PC-9 (cell line): ENCODE data around the gene CELF1. TPM values are rescaled to one million over a fixed set of nuclear protein-coding genes. Genes with fewer than 3 reads are reported as not detected.

Source experiments
- BruUV-seq: library from RNA; stranded (reverse); fragments of 400-500 nt; replicated peaks from 2 replicates; lab custom pipeline; 2021; lab: Mats Ljungman, UMichigan
- CTCF ChIA-PET: fragments of 300-600 bp; sonication (Branson Sonifier 250); formaldehyde crosslinking; loops from one replicate; lab custom pipeline; 2022; ENCODE audit warnings: antibody characterized with exemption; lab: Charles Lee
- POLR2A ChIA-PET: fragments of 300-600 bp; sonication (Branson Sonifier 250); formaldehyde crosslinking; loops from one replicate; lab custom pipeline; 2022; ENCODE audit warnings: antibody characterized with exemption; ENCODE audit not compliant: unreplicated experiment; lab: Charles Lee
- DNase-seq, 2 experiments: peaks; one replicate each; pipeline versions ENCODE4 v3.0.0 to v3.0.0-alpha.2; 2015 to 2022; ENCODE audit warnings: mixed read lengths in 1 of 2
- H2AFZ ChIP-seq: fragments of 200-600 bp; sonication (generic); 2 replicates; pipeline ENCODE4 v1.8.1; 2017; ENCODE audit warnings: antibody characterized with exemption
- H3F3A ChIP-seq: fragments of 200-600 bp; sonication (generic); 2 replicates; pipeline ENCODE4 v1.8.1; 2017; ENCODE audit warnings: antibody characterized with exemption, mild to moderate bottlenecking, low read depth; ENCODE audit not compliant: insufficient read depth
- H3K27ac ChIP-seq: fragments of 200-600 bp; sonication (generic); 2 replicates; pipeline ENCODE4 v1.6.1; 2016; ENCODE audit warnings: mixed run types
- H3K27me3 ChIP-seq: fragments of 200-600 bp; sonication (generic); 2 replicates; pipeline ENCODE4 v1.6.1; 2016; ENCODE audit warnings: low read depth, mixed run types; ENCODE audit not compliant: insufficient read depth
- H3K36me3 ChIP-seq: fragments of 200-600 bp; sonication (generic); 2 replicates; pipeline ENCODE4 v1.6.1; 2016; ENCODE audit warnings: low read depth, mixed run types
- H3K4me1 ChIP-seq: fragments of 200-600 bp; sonication (generic); replicated peaks from 2 replicates; pipeline ENCODE4 v1.6.1; 2016; ENCODE audit warnings: mixed run types; ENCODE audit not compliant: insufficient read depth
- H3K4me2 ChIP-seq: fragments of 200-600 bp; sonication (generic); 2 replicates; pipeline ENCODE4 v1.6.1; 2017; ENCODE audit warnings: mixed run types
- H3K4me3 ChIP-seq: fragments of 200-600 bp; sonication (generic); 2 replicates; pipeline ENCODE4 v1.6.1; 2016; ENCODE audit warnings: mixed run types
- H3K79me2 ChIP-seq: fragments of 200-600 bp; sonication (generic); 2 replicates; pipeline ENCODE4 v1.6.1; 2017; ENCODE audit warnings: low read depth, mixed run types
- H3K9me2 ChIP-seq: fragments of 200-600 bp; sonication (generic); 2 replicates; pipeline ENCODE4 v1.8.1; 2017; ENCODE audit warnings: mild to moderate bottlenecking; ENCODE audit not compliant: insufficient read depth
- H3K9me3 ChIP-seq: fragments of 200-600 bp; sonication (generic); 2 replicates; pipeline ENCODE4 v1.8.1; 2016; ENCODE audit warnings: low read depth; ENCODE audit not compliant: insufficient read depth
- H4K20me1 ChIP-seq: fragments of 200-600 bp; sonication (generic); 2 replicates; pipeline ENCODE4 v1.8.1; 2017; ENCODE audit not compliant: insufficient read depth
- EZH2 ChIP-seq: fragments of 200-600 bp; sonication (generic); IDR thresholded peaks from 2 replicates; pipeline ENCODE4 v1.8.0; 2017; ENCODE audit warnings: antibody characterized with exemption, low read depth
- intact Hi-C: fragments of 100-400 bp; cut with micrococcal nuclease; formaldehyde crosslinking; loops from one replicate; pipeline ENCODE4 v1.10.0; 2022; ENCODE audit not compliant: unreplicated experiment
- total RNA-seq: library from RNA; stranded (reverse); gene quantifications from 2 replicates; pipeline ENCODE4 v1.2.3, GENCODE V29; 2021
- TF ChIP-seq, protein P1 (sequence below): fragments of 200-600 bp; sonication (generic); conservative IDR thresholded peaks from 2 replicates; pipeline ENCODE4 v1.6.1; 2017; ENCODE audit warnings: mixed run types, antibody characterized with exemption, mild to moderate bottlenecking, moderate library complexity

Gene CELF1
- total RNA-seq, 1 experiment from 2014 or later, result 165 TPM

DNA sequence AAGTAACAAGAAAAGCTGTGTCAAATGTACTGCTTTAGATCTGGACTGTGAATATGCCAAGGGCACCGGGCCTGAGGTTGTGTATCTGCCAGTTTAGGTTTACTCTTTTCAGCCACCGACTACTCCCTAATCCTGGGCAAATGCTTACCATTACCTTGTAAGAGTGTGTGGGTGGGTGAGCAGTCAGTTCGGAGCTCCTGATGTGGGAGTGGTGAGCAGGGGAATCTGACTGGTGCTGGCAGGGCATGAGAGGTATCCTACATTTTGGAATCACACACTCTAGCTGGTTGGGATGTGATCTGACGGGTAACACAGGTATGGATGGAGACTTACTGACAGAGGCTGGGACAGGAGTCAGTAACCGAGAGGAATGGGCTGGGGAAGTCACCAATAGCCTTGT is 30.9 kb upstream of the CELF1 start:
- intact Hi-C loops, result no loop called here
- Histone ChIP-seq H3K9me3 (no peaks in the 10 kb centered on the region), H3K79me2 (peaks cover 20% of the 10 kb centered on the region), H3K27ac (no peak overlapping the region), H3K36me3 (0 out of 2 replicates have a peak, but pooled peaks cover 12% of the 10 kb centered on the region), H3F3A (no peaks in the 10 kb centered on the region; the same call in 1 of the 2 replicates), H3K27me3 (no peaks in the 10 kb centered on the region), H2AFZ (no peak overlapping the region), H3K4me2 (no peak overlapping the region), H3K4me3 (no peak overlapping the region), H3K4me1 (peaks cover 6% of the 10 kb centered on the region), H3K9me2 (no peaks in the 10 kb centered on the region), H4K20me1 (no peaks in the 10 kb centered on the region)
- CTCF ChIA-PET, result no interaction called here
- DNase-seq, result no peak
- POLR2A ChIA-PET, result no interaction called here
- TF ChIP-seq, protein P1, sequence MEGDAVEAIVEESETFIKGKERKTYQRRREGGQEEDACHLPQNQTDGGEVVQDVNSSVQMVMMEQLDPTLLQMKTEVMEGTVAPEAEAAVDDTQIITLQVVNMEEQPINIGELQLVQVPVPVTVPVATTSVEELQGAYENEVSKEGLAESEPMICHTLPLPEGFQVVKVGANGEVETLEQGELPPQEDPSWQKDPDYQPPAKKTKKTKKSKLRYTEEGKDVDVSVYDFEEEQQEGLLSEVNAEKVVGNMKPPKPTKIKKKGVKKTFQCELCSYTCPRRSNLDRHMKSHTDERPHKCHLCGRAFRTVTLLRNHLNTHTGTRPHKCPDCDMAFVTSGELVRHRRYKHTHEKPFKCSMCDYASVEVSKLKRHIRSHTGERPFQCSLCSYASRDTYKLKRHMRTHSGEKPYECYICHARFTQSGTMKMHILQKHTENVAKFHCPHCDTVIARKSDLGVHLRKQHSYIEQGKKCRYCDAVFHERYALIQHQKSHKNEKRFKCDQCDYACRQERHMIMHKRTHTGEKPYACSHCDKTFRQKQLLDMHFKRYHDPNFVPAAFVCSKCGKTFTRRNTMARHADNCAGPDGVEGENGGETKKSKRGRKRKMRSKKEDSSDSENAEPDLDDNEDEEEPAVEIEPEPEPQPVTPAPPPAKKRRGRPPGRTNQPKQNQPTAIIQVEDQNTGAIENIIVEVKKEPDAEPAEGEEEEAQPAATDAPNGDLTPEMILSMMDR, result no peak
- TF ChIP-seq EZH2, result no peak
- BruUV-seq, result no TSS peak

DNA sequence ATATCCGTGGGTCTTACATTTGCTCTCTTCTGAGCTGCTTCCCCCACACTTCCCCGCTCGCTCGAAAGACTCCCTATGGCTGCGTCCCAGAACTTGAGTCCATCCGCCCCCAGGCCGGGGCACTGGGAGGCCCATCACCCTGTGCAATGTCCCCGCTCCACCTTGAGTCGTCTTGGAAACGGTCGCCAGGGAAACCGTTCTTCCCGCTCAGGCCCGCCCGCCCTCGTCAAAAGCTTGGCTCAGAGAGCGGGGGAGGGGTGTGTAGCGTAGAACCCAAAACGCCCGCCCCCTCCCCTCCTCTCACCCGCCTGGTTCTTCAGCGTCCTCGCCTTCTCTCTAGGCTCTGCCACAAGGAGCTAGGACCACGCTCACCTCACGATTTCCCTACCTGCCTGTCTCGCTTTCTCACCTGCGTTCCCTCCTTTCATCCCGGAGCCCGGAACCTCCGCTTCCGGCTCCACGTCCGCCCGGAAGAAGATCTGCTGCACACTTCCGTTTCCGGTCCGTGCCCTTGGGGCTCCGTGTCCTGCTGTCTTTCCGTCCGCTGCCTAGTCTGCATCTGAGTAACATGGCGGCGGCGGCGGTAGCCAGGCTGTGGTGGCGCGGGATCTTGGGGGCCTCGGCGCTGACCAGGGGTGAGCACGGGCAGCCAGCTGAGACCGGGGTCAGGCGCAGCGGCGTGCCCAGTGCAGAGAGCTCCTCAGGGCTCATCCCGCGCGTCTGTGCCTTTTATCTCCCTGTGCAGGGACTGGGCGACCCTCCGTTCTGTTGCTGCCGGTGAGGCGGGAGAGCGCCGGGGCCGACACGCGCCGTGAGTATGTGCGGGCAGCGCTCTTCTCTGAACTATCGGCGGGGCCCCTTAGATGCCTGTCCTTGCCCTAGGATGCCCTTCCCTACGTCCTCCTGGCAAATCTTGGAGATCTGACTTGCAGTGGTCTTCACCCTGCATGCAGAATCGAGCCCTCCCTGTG is 25.9 kb upstream of the CELF1 start, which contains the start of the genes KBTBD4 and NDUFS3:
Gene KBTBD4, minus strand, starts transcription at position 447 of the 971 bp plus-strand sequence. Its CDS starts 19 bp downstream, at position 428.
Gene NDUFS3, plus strand, starts transcription at position 551 of the 971 bp plus-strand sequence. Its CDS starts 18 bp downstream, at position 569.
- H2AFZ ChIP-seq, result peak within 1 kb of the TSS; percentile 87

DNA sequence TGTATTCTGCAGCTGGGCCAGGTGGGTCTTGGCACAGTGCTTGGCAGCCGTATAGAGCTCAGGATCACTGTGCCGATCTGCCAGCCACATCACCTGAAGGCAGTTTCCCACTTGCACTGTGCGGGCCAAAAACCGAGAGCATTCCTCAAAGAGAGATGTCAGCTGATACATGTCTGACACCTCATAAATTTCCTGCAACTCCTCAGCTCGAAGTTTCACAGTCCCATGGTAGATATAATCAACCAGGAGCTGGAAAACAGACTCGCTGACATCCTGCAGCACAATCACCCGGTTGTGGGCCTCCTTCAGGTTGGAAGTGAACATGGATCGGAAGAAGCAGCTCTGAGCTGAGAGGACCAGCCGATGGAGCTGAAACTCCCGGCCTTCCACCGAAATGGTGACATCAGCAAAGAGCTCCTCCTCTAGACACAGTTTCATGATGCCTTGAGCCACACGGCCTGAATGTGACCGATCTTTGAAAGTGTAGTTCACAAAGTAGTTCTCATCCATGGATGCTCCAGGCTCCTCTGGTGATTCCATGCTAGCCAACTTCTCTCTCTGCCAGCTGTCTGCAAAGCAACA is 24.6 kb upstream of the CELF1 start:
- Histone ChIP-seq H3K4me1 (peaks cover 12% of the 10 kb centered on the region), H3K9me2 (no peaks in the 10 kb centered on the region), H2AFZ (no peak overlapping the region), H3F3A (peaks cover 16% of the 10 kb centered on the region; the same call in 1 of the 2 replicates), H3K9me3 (no peaks in the 10 kb centered on the region), H3K36me3 (peaks cover 17% of the 10 kb centered on the region; the same call in 1 of the 2 replicates), H3K27me3 (no peaks in the 10 kb centered on the region), H3K27ac (no peak overlapping the region), H3K79me2 (peaks cover 34% of the 10 kb centered on the region), H3K4me3 (peak overlapping the region; percentile 80; the same call in 1 of the 2 replicates), H3K4me2 (peak overlapping the region; percentile 98), H4K20me1 (no peaks in the 10 kb centered on the region)
- DNase-seq, result no peak
- POLR2A ChIA-PET, result interaction anchor here (0.5 to 0.6 kb wide), 3 partner anchors 11 to 1128 kb away, joined by 3 to 14 read pairs (median 5); no protein-coding TSS in a partner anchor
- TSS peak; percentile 39 for BruUV-seq
- CTCF ChIA-PET, result no interaction called here
- TF ChIP-seq, protein P1, result no peak
- no peak for TF ChIP-seq EZH2
- intact Hi-C loops, result no loop called here

More for the DNA sequence above, 25.9 kb upstream of the CELF1 start, which contains the start of the genes KBTBD4 and NDUFS3:
- ChIA-PET CTCF (interaction anchor here (0.5 kb wide), 1 partner anchor 133 kb away, joined by 5 read pairs; no protein-coding TSS in a partner anchor), POLR2A (interaction anchor here (0.5 to 0.6 kb wide), 3 partner anchors 111 to 953 kb away, joined by 4 to 16 read pairs (median 7); no protein-coding TSS in a partner anchor)
- Histone ChIP-seq H3K4me1 (peaks cover 12% of the 10 kb centered on the region), H3K4me3 (peak within 1 kb of the TSS; percentile 80), H3K9me3 (no peaks in the 10 kb centered on the region), H3K27ac (peak within 1 kb of the TSS; percentile 45; the same call in 1 of the 2 replicates), H3K27me3 (no peaks in the 10 kb centered on the region), H4K20me1 (no peaks in the 10 kb centered on the region), H3K9me2 (no peaks in the 10 kb centered on the region), H3K4me2 (peak within 1 kb of the TSS; percentile 98), H3K79me2 (peaks cover 34% of the 10 kb centered on the region), H3F3A (peaks cover 16% of the 10 kb centered on the region; the same call in 1 of the 2 replicates), H3K36me3 (peaks cover 12% of the 10 kb centered on the region; the same call in 1 of the 2 replicates)
- intact Hi-C loops, result no loop called here
- peak; percentile 79 to 89 for DNase-seq
- BruUV-seq, result TSS peak; percentile 26
- TF ChIP-seq EZH2, result no peak
